22Rv1 (cell line): ENCODE results near the gene CEP57L1.

Source experiments
- ZFX ChIP-seq: fragments of 450-650 bp; IDR thresholded peaks from 2 replicates; pipeline ENCODE4 v1.6.1; 2017; ENCODE audit warnings: antibody characterized with exemption, borderline replicate concordance
- TF ChIP-seq, protein P1 (sequence below): fragments of 450-650 bp; IDR thresholded peaks from 2 replicates; pipeline ENCODE4 v1.5.1; 2017; ENCODE audit warnings: mild to moderate bottlenecking

DNA sequence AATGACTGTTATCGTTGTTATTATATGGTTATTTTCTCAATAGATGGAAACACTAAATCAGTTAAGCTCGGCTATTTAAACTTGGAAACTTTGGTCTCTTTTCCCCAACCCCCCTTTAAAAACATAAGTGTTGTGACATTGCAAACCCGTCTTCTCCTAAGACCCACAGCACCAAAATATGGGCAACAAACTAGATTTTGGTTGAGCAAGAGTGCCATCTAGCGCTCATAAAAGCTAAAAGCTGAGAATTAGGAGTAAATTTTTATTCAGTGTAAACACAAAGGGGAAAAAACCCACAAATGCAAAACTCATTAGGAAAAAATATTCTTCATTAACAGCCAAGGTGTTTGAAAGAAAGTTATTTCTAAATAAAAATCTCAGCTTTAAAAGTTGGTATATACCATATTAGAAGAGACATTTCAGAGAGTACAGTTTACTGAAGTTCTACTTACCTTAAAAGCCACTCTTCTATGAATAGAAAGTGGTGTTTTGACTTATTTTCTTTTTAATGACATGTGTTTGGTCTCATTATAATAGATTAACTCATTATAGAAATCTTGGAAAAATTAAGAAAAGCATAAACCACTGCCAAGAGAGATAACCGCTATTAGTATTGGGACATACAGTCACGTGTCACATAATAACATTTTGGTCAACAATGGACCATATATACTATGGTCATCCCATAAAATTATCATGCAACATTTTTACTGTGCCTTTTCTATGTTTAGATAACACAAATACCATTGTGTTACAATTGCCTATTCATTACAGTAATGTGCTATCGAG, 21.8 kb upstream of the CEP57L1 start:
- TF ChIP-seq, protein P1, sequence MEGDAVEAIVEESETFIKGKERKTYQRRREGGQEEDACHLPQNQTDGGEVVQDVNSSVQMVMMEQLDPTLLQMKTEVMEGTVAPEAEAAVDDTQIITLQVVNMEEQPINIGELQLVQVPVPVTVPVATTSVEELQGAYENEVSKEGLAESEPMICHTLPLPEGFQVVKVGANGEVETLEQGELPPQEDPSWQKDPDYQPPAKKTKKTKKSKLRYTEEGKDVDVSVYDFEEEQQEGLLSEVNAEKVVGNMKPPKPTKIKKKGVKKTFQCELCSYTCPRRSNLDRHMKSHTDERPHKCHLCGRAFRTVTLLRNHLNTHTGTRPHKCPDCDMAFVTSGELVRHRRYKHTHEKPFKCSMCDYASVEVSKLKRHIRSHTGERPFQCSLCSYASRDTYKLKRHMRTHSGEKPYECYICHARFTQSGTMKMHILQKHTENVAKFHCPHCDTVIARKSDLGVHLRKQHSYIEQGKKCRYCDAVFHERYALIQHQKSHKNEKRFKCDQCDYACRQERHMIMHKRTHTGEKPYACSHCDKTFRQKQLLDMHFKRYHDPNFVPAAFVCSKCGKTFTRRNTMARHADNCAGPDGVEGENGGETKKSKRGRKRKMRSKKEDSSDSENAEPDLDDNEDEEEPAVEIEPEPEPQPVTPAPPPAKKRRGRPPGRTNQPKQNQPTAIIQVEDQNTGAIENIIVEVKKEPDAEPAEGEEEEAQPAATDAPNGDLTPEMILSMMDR = peak; percentile 80
- no peak for TF ChIP-seq ZFX
